ENCODE results near the gene NEO1. TPM values are rescaled to one million over a fixed set of nuclear protein-coding genes. Genes with fewer than 3 reads are reported as not detected.

NEO1 gene
- polyA plus RNA-seq, 4 donors: 8.4 to 162 (median 21.7) TPM

DNA sequence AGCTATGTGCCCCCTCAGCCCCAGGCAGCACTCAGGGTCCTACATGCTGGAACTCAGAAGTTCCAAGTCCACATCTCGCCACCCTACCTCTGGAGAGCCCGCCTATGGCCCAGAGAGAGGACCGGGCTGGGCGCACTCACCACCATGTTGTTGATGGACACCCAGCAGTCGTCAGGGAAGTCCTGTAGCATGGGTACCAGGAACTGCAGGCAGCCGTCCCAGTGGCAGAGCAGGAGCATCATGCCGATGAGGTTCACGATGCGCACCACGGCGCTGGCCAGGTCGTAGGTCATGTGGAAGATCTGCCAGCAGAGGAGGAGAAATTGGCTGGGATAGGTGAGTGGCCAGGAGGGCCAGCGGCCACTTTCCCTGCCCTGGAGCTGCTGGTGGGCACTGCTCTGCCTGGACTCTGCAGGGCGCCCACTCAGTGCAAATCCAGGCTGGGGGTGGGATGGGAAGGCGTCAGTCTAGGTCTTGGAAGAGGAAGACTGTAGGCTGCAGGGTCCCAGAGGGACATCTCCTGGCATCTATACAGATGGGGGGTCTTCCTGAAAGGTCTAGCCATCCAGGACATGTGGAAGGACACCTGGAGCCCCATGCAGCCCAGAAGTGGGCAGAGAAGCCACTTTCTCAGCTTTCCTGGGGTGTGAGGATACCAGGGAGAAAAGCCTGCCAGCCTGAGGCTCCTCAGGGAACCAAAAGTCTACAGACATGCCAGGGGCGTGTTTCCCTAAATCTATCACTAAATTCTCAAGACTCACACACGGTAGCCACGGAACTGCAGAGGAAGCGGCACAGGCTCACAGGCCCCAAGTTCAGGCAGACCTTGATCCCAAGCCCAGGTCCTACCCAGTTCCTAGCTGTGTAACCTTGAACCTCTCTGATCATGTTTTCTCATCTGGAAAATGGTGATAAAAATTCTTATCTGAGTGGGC lies 280.0 kb downstream of the NEO1 start:
- Histone ChIP-seq H3K4me3 (ENCODE audit: low read depth in 1 of 3, low read length in 3 of 3) (no peak overlapping the region), H3K9me3 (ENCODE audit: control insufficient read depth in 2 of 2, insufficient read depth in 1 of 2, low read depth in 1 of 2, low read length in 1 of 2) (no peaks in the 10 kb centered on the region), H3K36me3 (ENCODE audit: control insufficient read depth in 3 of 3, insufficient read depth in 2 of 3, low read depth in 1 of 3, low read length in 3 of 3) (no peaks in the 10 kb centered on the region), H3K27me3 (ENCODE audit: control insufficient read depth in 3 of 3, insufficient read depth in 3 of 3, low read length in 3 of 3) (no peaks in the 10 kb centered on the region), H3K4me1 (ENCODE audit: control insufficient read depth in 3 of 3, insufficient read depth in 2 of 3, low read depth in 1 of 3, low read length in 2 of 3) (peaks cover 0 to 3% (median 0%) of the 10 kb centered on the region in 3 donors), H3K27ac (ENCODE audit: low read depth in 1 of 3, low read length in 2 of 3) (no peak overlapping the region)
- FAIRE-seq: no peak
- peak in 1 of 2 donors; percentile 62 for DNase-seq
- WGBS, 3 donors: 81 to 85% (median 82%) methylated on average over 19 of the region's 19 CpGs

GRCh38 chr15:73333001-73333400 lies 280.7 kb downstream of the NEO1 start:
- FAIRE-seq: no peak
- no peak for DNase-seq
- Histone ChIP-seq H3K4me3 (ENCODE audit: low read depth in 1 of 3, low read length in 3 of 3) (no peak overlapping the region), H3K27ac (ENCODE audit: low read depth in 1 of 3, low read length in 2 of 3) (no peak overlapping the region), H3K9me3 (ENCODE audit: control insufficient read depth in 2 of 2, insufficient read depth in 1 of 2, low read depth in 1 of 2, low read length in 1 of 2) (no peaks in the 10 kb centered on the region), H3K4me1 (ENCODE audit: control insufficient read depth in 3 of 3, insufficient read depth in 2 of 3, low read depth in 1 of 3, low read length in 2 of 3) (peaks cover 0 to 3% (median 0%) of the 10 kb centered on the region in 3 donors), H3K36me3 (ENCODE audit: control insufficient read depth in 3 of 3, insufficient read depth in 2 of 3, low read depth in 1 of 3, low read length in 3 of 3) (no peaks in the 10 kb centered on the region), H3K27me3 (ENCODE audit: control insufficient read depth in 3 of 3, insufficient read depth in 3 of 3, low read length in 3 of 3) (peaks cover 0 to under 1% (median 0%) of the 10 kb centered on the region in 3 donors)
- 41 to 55% (median 44%) methylated on average over 2 of the region's 2 CpGs for WGBS, 3 donors

DNA sequence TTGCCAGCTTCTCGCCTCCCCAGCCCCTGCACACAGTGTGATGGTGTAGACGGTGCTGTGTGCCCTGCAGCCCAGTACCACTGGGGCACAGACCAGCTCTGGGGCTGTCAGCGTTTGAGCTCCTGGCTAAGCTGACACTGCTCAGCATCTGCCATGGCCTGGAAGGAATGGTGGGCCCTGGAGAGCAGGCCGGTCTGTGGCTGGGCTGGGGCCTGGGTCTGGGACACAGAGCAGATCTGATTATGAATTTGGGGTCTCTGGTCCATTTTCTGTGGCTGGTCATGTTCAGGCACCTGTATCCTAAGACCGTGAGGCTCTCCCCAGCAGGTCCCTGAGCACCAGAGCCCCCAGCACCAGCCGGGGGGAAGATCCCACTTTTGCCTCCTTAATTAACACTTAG lies 281.8 kb downstream of the NEO1 start:
- DNase-seq: no peak
- H3K9me3 ChIP-seq (ENCODE audit: control insufficient read depth in 2 of 2, insufficient read depth in 1 of 2, low read depth in 1 of 2, low read length in 1 of 2): no peaks in the 10 kb centered on the region
- FAIRE-seq: no peak
- no peak overlapping the region for H3K27ac ChIP-seq (ENCODE audit: low read depth in 1 of 3, low read length in 2 of 3)
- peaks cover 0 to 2% (median 0%) of the 10 kb centered on the region in 3 donors for H3K27me3 ChIP-seq (ENCODE audit: control insufficient read depth in 3 of 3, insufficient read depth in 3 of 3, low read length in 3 of 3)
- H3K36me3 ChIP-seq (ENCODE audit: control insufficient read depth in 3 of 3, insufficient read depth in 2 of 3, low read depth in 1 of 3, low read length in 3 of 3): no peaks in the 10 kb centered on the region
- H3K4me1 ChIP-seq (ENCODE audit: control insufficient read depth in 3 of 3, insufficient read depth in 2 of 3, low read depth in 1 of 3, low read length in 2 of 3): peaks cover 0 to 3% (median 0%) of the 10 kb centered on the region in 3 donors
- H3K4me3 ChIP-seq (ENCODE audit: low read depth in 1 of 3, low read length in 3 of 3): no peak overlapping the region
- 87 to 96% (median 93%) methylated on average over 6 of the region's 6 CpGs for WGBS, 3 donors

GRCh38 chr15:73335026-73335425 lies 282.8 kb downstream of the NEO1 start:
- FAIRE-seq (no peak), DNase-seq (no peak)
- 62 to 75% (median 64%) methylated on average over 9 of the region's 9 CpGs for WGBS, 3 donors

GRCh38 chr15:73335471-73335870 lies 283.2 kb downstream of the NEO1 start:
- Histone ChIP-seq H3K27ac (ENCODE audit: low read depth in 1 of 3, low read length in 2 of 3) (no peak overlapping the region), H3K9me3 (ENCODE audit: control insufficient read depth in 2 of 2, insufficient read depth in 1 of 2, low read depth in 1 of 2, low read length in 1 of 2) (no peaks in the 10 kb centered on the region), H3K4me1 (ENCODE audit: control insufficient read depth in 3 of 3, insufficient read depth in 2 of 3, low read depth in 1 of 3, low read length in 2 of 3) (peaks cover 0 to 3% (median 0%) of the 10 kb centered on the region in 3 donors), H3K27me3 (ENCODE audit: control insufficient read depth in 3 of 3, insufficient read depth in 3 of 3, low read length in 3 of 3) (peaks cover 0 to 2% (median 0%) of the 10 kb centered on the region in 3 donors), H3K4me3 (ENCODE audit: low read depth in 1 of 3, low read length in 3 of 3) (no peak overlapping the region), H3K36me3 (ENCODE audit: control insufficient read depth in 3 of 3, insufficient read depth in 2 of 3, low read depth in 1 of 3, low read length in 3 of 3) (no peaks in the 10 kb centered on the region)
- DNase-seq: no peak
- no peak for FAIRE-seq
- WGBS, 3 donors: 68 to 72% (median 68%) methylated on average over 5 of the region's 5 CpGs

More at GRCh38 chr15:73335026-73335425, 282.8 kb downstream of the NEO1 start:
- Histone ChIP-seq H3K27me3 (ENCODE audit: control insufficient read depth in 3 of 3, insufficient read depth in 3 of 3, low read length in 3 of 3) (peaks cover 0 to 2% (median 0%) of the 10 kb centered on the region in 3 donors), H3K27ac (ENCODE audit: low read depth in 1 of 3, low read length in 2 of 3) (no peak overlapping the region), H3K4me1 (ENCODE audit: control insufficient read depth in 3 of 3, insufficient read depth in 2 of 3, low read depth in 1 of 3, low read length in 2 of 3) (peaks cover 0 to 3% (median 0%) of the 10 kb centered on the region in 3 donors), H3K36me3 (ENCODE audit: control insufficient read depth in 3 of 3, insufficient read depth in 2 of 3, low read depth in 1 of 3, low read length in 3 of 3) (no peaks in the 10 kb centered on the region), H3K9me3 (ENCODE audit: control insufficient read depth in 2 of 2, insufficient read depth in 1 of 2, low read depth in 1 of 2, low read length in 1 of 2) (no peaks in the 10 kb centered on the region), H3K4me3 (ENCODE audit: low read depth in 1 of 3, low read length in 3 of 3) (no peak overlapping the region)

- Histone ChIP-seq H3K27me3 (ENCODE audit: control insufficient read depth in 3 of 3, insufficient read depth in 3 of 3, low read length in 3 of 3) (peaks cover 0 to 2% (median 0%) of the 10 kb centered on the region in 3 donors), H3K9me3 (ENCODE audit: control insufficient read depth in 2 of 2, insufficient read depth in 1 of 2, low read depth in 1 of 2, low read length in 1 of 2) (no peaks in the 10 kb centered on the region), H3K36me3 (ENCODE audit: control insufficient read depth in 3 of 3, insufficient read depth in 2 of 3, low read depth in 1 of 3, low read length in 3 of 3) (no peaks in the 10 kb centered on the region), H3K4me3 (ENCODE audit: low read depth in 1 of 3, low read length in 3 of 3) (no peak overlapping the region), H3K27ac (ENCODE audit: low read depth in 1 of 3, low read length in 2 of 3) (no peak overlapping the region), H3K4me1 (ENCODE audit: control insufficient read depth in 3 of 3, insufficient read depth in 2 of 3, low read depth in 1 of 3, low read length in 2 of 3) (peaks cover 0 to 3% (median 0%) of the 10 kb centered on the region in 3 donors)
- DNase-seq (no peak), FAIRE-seq (no peak)
- 80 to 91% (median 81%) methylated on average over 7 of the region's 7 CpGs for WGBS, 3 donors
Measured at GRCh38 chr15:73336756-73337155, 284.5 kb downstream of the NEO1 start.

GRCh38 chr15:73337187-73337586 lies 284.9 kb downstream of the NEO1 start:
- DNase-seq: no peak
- Histone ChIP-seq H3K36me3 (ENCODE audit: control insufficient read depth in 3 of 3, insufficient read depth in 2 of 3, low read depth in 1 of 3, low read length in 3 of 3) (no peaks in the 10 kb centered on the region), H3K9me3 (ENCODE audit: control insufficient read depth in 2 of 2, insufficient read depth in 1 of 2, low read depth in 1 of 2, low read length in 1 of 2) (no peaks in the 10 kb centered on the region), H3K27me3 (ENCODE audit: control insufficient read depth in 3 of 3, insufficient read depth in 3 of 3, low read length in 3 of 3) (peaks cover 0 to 2% (median 0%) of the 10 kb centered on the region in 3 donors), H3K4me1 (ENCODE audit: control insufficient read depth in 3 of 3, insufficient read depth in 2 of 3, low read depth in 1 of 3, low read length in 2 of 3) (peaks cover 0 to 3% (median 0%) of the 10 kb centered on the region in 3 donors), H3K4me3 (ENCODE audit: low read depth in 1 of 3, low read length in 3 of 3) (no peak overlapping the region), H3K27ac (ENCODE audit: low read depth in 1 of 3, low read length in 2 of 3) (no peak overlapping the region)
- 84 to 87% (median 85%) methylated on average over 8 of the region's 8 CpGs for WGBS, 3 donors
- no peak for FAIRE-seq

- Histone ChIP-seq H3K4me3 (ENCODE audit: low read depth in 1 of 3, low read length in 3 of 3) (no peak overlapping the region), H3K4me1 (ENCODE audit: control insufficient read depth in 3 of 3, insufficient read depth in 2 of 3, low read depth in 1 of 3, low read length in 2 of 3) (no peaks in the 10 kb centered on the region), H3K27me3 (ENCODE audit: control insufficient read depth in 3 of 3, insufficient read depth in 3 of 3, low read length in 3 of 3) (peaks cover 0 to 2% (median 0%) of the 10 kb centered on the region in 3 donors), H3K36me3 (ENCODE audit: control insufficient read depth in 3 of 3, insufficient read depth in 2 of 3, low read depth in 1 of 3, low read length in 3 of 3) (no peaks in the 10 kb centered on the region), H3K27ac (ENCODE audit: low read depth in 1 of 3, low read length in 2 of 3) (no peak overlapping the region), H3K9me3 (ENCODE audit: control insufficient read depth in 2 of 2, insufficient read depth in 1 of 2, low read depth in 1 of 2, low read length in 1 of 2) (peaks cover 0 to under 1% of the 10 kb centered on the region in 2 donors)
- 56 to 67% (median 66%) methylated on average over 6 of the region's 6 CpGs for WGBS, 3 donors
- no peak for DNase-seq
- no peak for FAIRE-seq
Measured at GRCh38 chr15:73338058-73338457, 285.8 kb downstream of the NEO1 start.

All from small intestine (tissue), 7 donors.